Caco-2 (cell line): ENCODE measurements around the gene MCM8. TPM values are rescaled to one million over a fixed set of nuclear protein-coding genes. Genes with fewer than 3 reads are reported as not detected.

Source experiments
- BruUV-seq: library from RNA; stranded (reverse); fragments of 400-500 nt; replicated peaks from 2 replicates; lab custom pipeline; 2021; lab: Mats Ljungman, UMichigan
- CTCF ChIA-PET: fragments of 300-600 bp; sonication (Branson Sonifier 250); formaldehyde crosslinking; loops from one replicate; lab custom pipeline; 2022; ENCODE audit warnings: antibody characterized with exemption; lab: Charles Lee
- POLR2A ChIA-PET: fragments of 300-600 bp; sonication (Branson Sonifier 250); formaldehyde crosslinking; loops from one replicate; lab custom pipeline; 2022; ENCODE audit warnings: antibody characterized with exemption; lab: Charles Lee
- DNase-seq, 2 experiments: peaks; one replicate each; pipeline versions ENCODE4 v3.0.0 to v3.0.0-alpha.2; 2020 to 2022
- H3K27me3 ChIP-seq: replicated peaks from 2 replicates; pipeline ENCODE4 v1.6.0; 2011; ENCODE audit warnings: low read length; ENCODE audit not compliant: control insufficient read depth, insufficient read depth
- H3K36me3 ChIP-seq: 2 replicates; pipeline ENCODE4 v1.5.1; 2011; ENCODE audit warnings: low read length; ENCODE audit not compliant: control insufficient read depth, insufficient read depth
- H3K4me1 ChIP-seq: fragments of 250-450 bp; sonication (Bioruptor Pico); 2 replicates; pipeline ENCODE4 v1.5.1; 2020; ENCODE audit warnings: mild to moderate bottlenecking
- H3K4me3 ChIP-seq: 2 replicates; pipeline ENCODE4 v1.5.1; 2011; ENCODE audit warnings: low read depth, mild to moderate bottlenecking, control low read depth, low read length
- H3K9me3 ChIP-seq: fragments of 250-450 bp; sonication (Bioruptor Pico); 2 replicates; pipeline ENCODE4 v1.5.1; 2020; ENCODE audit warnings: mild to moderate bottlenecking, moderate library complexity
- H3K27ac Mint-ChIP-seq: one replicate; pipeline ENCODE4 v1.8.0; 2022; ENCODE audit warnings: mixed read lengths; ENCODE audit not compliant: unreplicated experiment
- H3K27me3 Mint-ChIP-seq: one replicate; pipeline ENCODE4 v1.8.0; 2022; ENCODE audit warnings: mixed read lengths; ENCODE audit not compliant: insufficient read depth, unreplicated experiment
- H3K36me3 Mint-ChIP-seq: one replicate; pipeline ENCODE4 v1.8.0; 2022; ENCODE audit warnings: mild to moderate bottlenecking, mixed read lengths; ENCODE audit not compliant: insufficient read depth, unreplicated experiment
- H3K4me1 Mint-ChIP-seq: one replicate; pipeline ENCODE4 v1.8.0; 2022; ENCODE audit warnings: low read depth, mixed read lengths; ENCODE audit not compliant: unreplicated experiment
- H3K4me3 Mint-ChIP-seq: one replicate; pipeline ENCODE4 v1.8.0; 2022; ENCODE audit warnings: mild to moderate bottlenecking, moderate library complexity, mixed read lengths; ENCODE audit not compliant: unreplicated experiment
- H3K9me3 Mint-ChIP-seq: one replicate; pipeline ENCODE4 v1.8.0; 2022; ENCODE audit warnings: mixed read lengths; ENCODE audit not compliant: unreplicated experiment
- CTCF ChIP-seq, 2 experiments: fragments of 200-600 bp in 1 of 2; IDR thresholded peaks; 1 replicate in 1 of 2; 2 replicates in 1 of 2; pipeline versions ENCODE4 v1.5.1 to v1.8.0; 2011 to 2022; ENCODE audit warnings: antibody characterized with exemption in 1 of 2, control low read depth in 1 of 2, inconsistent platforms in 1 of 2, low read depth in 1 of 2, low read length in 1 of 2, mild to moderate bottlenecking in 1 of 2, moderate library complexity in 1 of 2; ENCODE audit not compliant: insufficient read depth in 1 of 2, severe bottlenecking in 1 of 2, unreplicated experiment in 1 of 2
- intact Hi-C: fragments of 100-400 bp; cut with micrococcal nuclease; formaldehyde crosslinking; loops from one replicate; pipeline ENCODE4 v1.10.0; 2022; ENCODE audit not compliant: unreplicated experiment
- total RNA-seq: library from RNA; stranded (reverse); gene quantifications from 2 replicates; pipeline ENCODE4 v1.2.3, GENCODE V29; 2022

The MCM8 gene
- total RNA-seq, 1 experiment from 2014 or later = 38.4 TPM

- no peak for TF ChIP-seq CTCF (IDR thresholded peaks at IDR 0.05; ENCODE audit: insufficient read depth in 1 of 2, low read depth in 1 of 2, low read length in 1 of 2, severe bottlenecking in 1 of 2, unreplicated experiment in 1 of 2)
- BruUV-seq = no TSS peak
- peaks cover 90% of the 10 kb centered on the region for H3K36me3 Mint-ChIP-seq
Observed at GRCh38 chr20:6038256-6038655, 87.8 kb downstream of the MCM8 start.

GRCh38 chr20:6039766-6040165 lies 89.3 kb downstream of the MCM8 start:
- BruUV-seq = TSS peak; percentile 4
- Mint-ChIP-seq H3K4me3 (no peak overlapping the region), H3K27me3 (no peaks in the 10 kb centered on the region), H3K4me1 (peaks cover 2% of the 10 kb centered on the region), H3K36me3 (peaks cover 90% of the 10 kb centered on the region), H3K27ac (peak overlapping the region; percentile 57), H3K9me3 (no peaks in the 10 kb centered on the region)
- Histone ChIP-seq H3K9me3 (no peaks in the 10 kb centered on the region), H3K4me3 (no peak overlapping the region), H3K36me3 (no peaks in the 10 kb centered on the region; the same call in none of the 2 replicates), H3K27me3 (no peaks in the 10 kb centered on the region), H3K4me1 (no peaks in the 10 kb centered on the region)
- no peak for TF ChIP-seq CTCF (IDR thresholded peaks at IDR 0.05; ENCODE audit: insufficient read depth in 1 of 2, low read depth in 1 of 2, low read length in 1 of 2, severe bottlenecking in 1 of 2, unreplicated experiment in 1 of 2)
- intact Hi-C loops = loop anchor here (5.0 kb wide), 1 partner anchor 38 kb away; no protein-coding TSS in a partner anchor
- no peak for DNase-seq
- ChIA-PET POLR2A (no interaction called here), CTCF (no interaction called here)

More at GRCh38 chr20:6038256-6038655, 87.8 kb downstream of the MCM8 start:
- Mint-ChIP-seq H3K27ac (no peak overlapping the region), H3K9me3 (no peaks in the 10 kb centered on the region), H3K4me3 (no peak overlapping the region), H3K4me1 (peaks cover 6% of the 10 kb centered on the region), H3K27me3 (no peaks in the 10 kb centered on the region)
- CTCF ChIA-PET = no interaction called here
- POLR2A ChIA-PET = no interaction called here
- H3K4me3 ChIP-seq = no peak overlapping the region
- no peaks in the 10 kb centered on the region for H3K4me1 ChIP-seq
- peaks cover 3% of the 10 kb centered on the region for H3K36me3 ChIP-seq
- H3K9me3 ChIP-seq = no peaks in the 10 kb centered on the region
- DNase-seq = no peak
- intact Hi-C loops = no loop called here
- no peaks in the 10 kb centered on the region for H3K27me3 ChIP-seq

- no peaks in the 10 kb centered on the region for H3K4me1 Mint-ChIP-seq
- TF ChIP-seq CTCF (IDR thresholded peaks at IDR 0.05; ENCODE audit: insufficient read depth in 1 of 2, low read depth in 1 of 2, low read length in 1 of 2, severe bottlenecking in 1 of 2, unreplicated experiment in 1 of 2) = no peak
Observed at GRCh38 chr20:6040540-6040939, 90.1 kb downstream of the MCM8 start.

More at GRCh38 chr20:6040540-6040939, 90.1 kb downstream of the MCM8 start:
- Histone ChIP-seq H3K4me3 (no peak overlapping the region), H3K27me3 (no peaks in the 10 kb centered on the region), H3K4me1 (no peaks in the 10 kb centered on the region), H3K36me3 (no peaks in the 10 kb centered on the region; the same call in none of the 2 replicates), H3K9me3 (no peaks in the 10 kb centered on the region)
- H3K4me3 Mint-ChIP-seq = no peak overlapping the region
- intact Hi-C loops = loop anchor here (5.0 kb wide), 1 partner anchor 37 kb away; no protein-coding TSS in a partner anchor
- BruUV-seq = no TSS peak
- DNase-seq = no peak
- H3K9me3 Mint-ChIP-seq = no peaks in the 10 kb centered on the region
- no peak overlapping the region for H3K27ac Mint-ChIP-seq
- ChIA-PET CTCF (no interaction called here), POLR2A (no interaction called here)
- H3K27me3 Mint-ChIP-seq = no peaks in the 10 kb centered on the region
- H3K36me3 Mint-ChIP-seq = peaks cover 92% of the 10 kb centered on the region
